ENCODE data around the gene DDAH1. TPM values are rescaled to one million over a fixed set of nuclear protein-coding genes. Genes with fewer than 3 reads are reported as not detected.

DDAH1 gene
- total RNA-seq, 1 experiment from 2014 or later = 65.9 TPM

DNA sequence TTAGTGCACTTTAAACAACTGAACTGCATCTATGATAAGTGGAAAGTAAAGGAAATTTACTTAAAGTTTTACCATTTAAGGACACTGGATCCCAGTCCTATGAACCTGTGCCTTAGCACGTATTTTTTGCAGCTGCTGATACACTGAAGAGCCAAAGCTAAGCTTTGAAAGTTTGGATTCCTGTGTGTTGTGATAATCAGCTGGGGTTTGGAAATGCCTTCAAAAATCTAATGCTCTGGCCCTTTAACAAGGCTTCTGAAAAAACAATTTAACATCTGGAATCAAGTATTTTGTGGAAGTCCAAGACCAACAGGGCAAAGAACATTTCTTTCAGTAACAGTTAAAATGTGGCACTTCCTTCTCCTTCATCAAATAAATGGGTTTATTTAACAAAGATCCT, 51.8 kb downstream of the DDAH1 start:
- H3K36me3 ChIP-seq (ENCODE audit: low read depth, low read length) = no peaks in the 10 kb centered on the region
- no peak for TF ChIP-seq EZH2phosphoT487 (IDR thresholded peaks at IDR 0.05; ENCODE audit: borderline replicate concordance, low read length)
- TF ChIP-seq EZH2 (IDR thresholded peaks at IDR 0.05; ENCODE audit: low read length, unreplicated experiment) = no peak
- TF ChIP-seq, protein P1, sequence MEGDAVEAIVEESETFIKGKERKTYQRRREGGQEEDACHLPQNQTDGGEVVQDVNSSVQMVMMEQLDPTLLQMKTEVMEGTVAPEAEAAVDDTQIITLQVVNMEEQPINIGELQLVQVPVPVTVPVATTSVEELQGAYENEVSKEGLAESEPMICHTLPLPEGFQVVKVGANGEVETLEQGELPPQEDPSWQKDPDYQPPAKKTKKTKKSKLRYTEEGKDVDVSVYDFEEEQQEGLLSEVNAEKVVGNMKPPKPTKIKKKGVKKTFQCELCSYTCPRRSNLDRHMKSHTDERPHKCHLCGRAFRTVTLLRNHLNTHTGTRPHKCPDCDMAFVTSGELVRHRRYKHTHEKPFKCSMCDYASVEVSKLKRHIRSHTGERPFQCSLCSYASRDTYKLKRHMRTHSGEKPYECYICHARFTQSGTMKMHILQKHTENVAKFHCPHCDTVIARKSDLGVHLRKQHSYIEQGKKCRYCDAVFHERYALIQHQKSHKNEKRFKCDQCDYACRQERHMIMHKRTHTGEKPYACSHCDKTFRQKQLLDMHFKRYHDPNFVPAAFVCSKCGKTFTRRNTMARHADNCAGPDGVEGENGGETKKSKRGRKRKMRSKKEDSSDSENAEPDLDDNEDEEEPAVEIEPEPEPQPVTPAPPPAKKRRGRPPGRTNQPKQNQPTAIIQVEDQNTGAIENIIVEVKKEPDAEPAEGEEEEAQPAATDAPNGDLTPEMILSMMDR (conservative IDR thresholded peaks at IDR 0.05; ENCODE audit: low read depth, low read length) = no peak
- H3K79me2 ChIP-seq (ENCODE audit: low read length) = peaks cover 63% of the 10 kb centered on the region
- no peaks in the 10 kb centered on the region for H3K9me3 ChIP-seq (ENCODE audit: low read length)
- BruUV-seq (replicated peaks) = no TSS peak
- ATAC-seq (no peak), DNase-seq (no peak)
- H3K9ac ChIP-seq (ENCODE audit: low read length) = no peak overlapping the region
- H3K4me2 ChIP-seq (ENCODE audit: low read length) = no peak overlapping the region
- H3K9me2 ChIP-seq (replicated peaks; ENCODE audit: low read length) = no peaks in the 10 kb centered on the region
- H3K4me1 ChIP-seq (ENCODE audit: insufficient read depth, low read length) = peaks cover 6% of the 10 kb centered on the region
- intact Hi-C loops (cut with micrococcal nuclease) = no loop called here
- POLR2A ChIA-PET (ENCODE audit: unreplicated experiment) = no interaction called here
- no peaks in the 10 kb centered on the region for H3F3A ChIP-seq (ENCODE audit: low read length, unreplicated experiment)
- H4K20me1 ChIP-seq (ENCODE audit: low read length) = no peaks in the 10 kb centered on the region
- H3K27me3 ChIP-seq (ENCODE audit: low read length) = no peaks in the 10 kb centered on the region
- CTCF ChIA-PET = no interaction called here
- no peak overlapping the region for H2AFZ ChIP-seq (ENCODE audit: low read length)
- H3K27ac ChIP-seq (ENCODE audit: low read length) = no peak overlapping the region
- no peak overlapping the region for H3K4me3 ChIP-seq (ENCODE audit: low read length)

DNA sequence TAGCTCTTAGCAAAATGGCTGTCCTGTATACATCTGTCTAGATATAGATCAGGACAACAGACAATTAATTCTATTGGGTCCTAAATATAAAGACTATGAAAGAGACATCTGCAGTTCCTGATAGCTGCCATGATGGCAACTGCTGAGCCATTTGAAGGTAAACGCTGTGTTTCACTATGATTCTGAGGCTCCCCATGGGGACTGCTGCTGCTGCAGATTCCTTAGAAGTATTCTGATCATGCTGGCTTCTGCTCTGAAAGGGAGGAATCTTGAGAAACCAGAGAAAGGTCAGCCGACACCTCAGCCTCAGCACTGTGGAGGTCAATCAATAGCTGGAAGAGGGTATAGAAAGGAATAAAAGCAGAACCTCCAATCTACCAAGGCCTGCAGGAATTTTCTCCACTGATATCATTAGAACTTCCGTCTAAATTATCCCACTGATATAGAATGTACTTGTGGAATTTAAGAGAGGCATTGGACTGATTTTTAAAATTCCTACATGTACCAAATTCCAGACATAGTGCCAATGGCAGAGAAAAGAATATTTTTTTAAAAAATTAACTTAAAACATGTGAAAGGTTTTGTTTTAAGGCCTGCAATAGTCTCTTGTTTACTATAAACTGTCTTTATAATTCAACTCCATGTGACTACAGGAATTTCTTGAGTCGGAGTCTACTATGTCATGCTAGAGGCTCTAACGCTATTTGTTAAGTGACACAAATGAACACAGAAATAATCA, 53.2 kb downstream of the DDAH1 start:
- CTCF ChIA-PET = no interaction called here
- no peak for TF ChIP-seq EZH2phosphoT487 (IDR thresholded peaks at IDR 0.05; ENCODE audit: borderline replicate concordance, low read length)
- TF ChIP-seq, protein P1 (conservative IDR thresholded peaks at IDR 0.05; ENCODE audit: low read depth, low read length) = no peak
- TF ChIP-seq EZH2 (IDR thresholded peaks at IDR 0.05; ENCODE audit: low read length, unreplicated experiment) = no peak
- intact Hi-C loops (cut with micrococcal nuclease) = no loop called here
- no peaks in the 10 kb centered on the region for H3K36me3 ChIP-seq (ENCODE audit: low read depth, low read length)
- H3K4me1 ChIP-seq (ENCODE audit: insufficient read depth, low read length) = peaks cover 18% of the 10 kb centered on the region
- no peaks in the 10 kb centered on the region for H3K27me3 ChIP-seq (ENCODE audit: low read length)
- no peaks in the 10 kb centered on the region for H3K9me2 ChIP-seq (replicated peaks; ENCODE audit: low read length)
- DNase-seq (no peak), ATAC-seq (no peak)
- no peaks in the 10 kb centered on the region for H4K20me1 ChIP-seq (ENCODE audit: low read length)
- no peak overlapping the region for H3K9ac ChIP-seq (ENCODE audit: low read length)
- no peak overlapping the region for H2AFZ ChIP-seq (ENCODE audit: low read length)
- no peaks in the 10 kb centered on the region for H3K9me3 ChIP-seq (ENCODE audit: low read length)
- POLR2A ChIA-PET (ENCODE audit: unreplicated experiment) = no interaction called here
- no peak overlapping the region for H3K4me3 ChIP-seq (ENCODE audit: low read length)
- no TSS peak for BruUV-seq (replicated peaks)
- H3F3A ChIP-seq (ENCODE audit: low read length, unreplicated experiment) = peaks cover 6% of the 10 kb centered on the region
- H3K4me2 ChIP-seq (ENCODE audit: low read length) = no peak overlapping the region
- no peak overlapping the region for H3K27ac ChIP-seq (ENCODE audit: low read length)
- H3K79me2 ChIP-seq (ENCODE audit: low read length) = peaks cover 51% of the 10 kb centered on the region

DNA sequence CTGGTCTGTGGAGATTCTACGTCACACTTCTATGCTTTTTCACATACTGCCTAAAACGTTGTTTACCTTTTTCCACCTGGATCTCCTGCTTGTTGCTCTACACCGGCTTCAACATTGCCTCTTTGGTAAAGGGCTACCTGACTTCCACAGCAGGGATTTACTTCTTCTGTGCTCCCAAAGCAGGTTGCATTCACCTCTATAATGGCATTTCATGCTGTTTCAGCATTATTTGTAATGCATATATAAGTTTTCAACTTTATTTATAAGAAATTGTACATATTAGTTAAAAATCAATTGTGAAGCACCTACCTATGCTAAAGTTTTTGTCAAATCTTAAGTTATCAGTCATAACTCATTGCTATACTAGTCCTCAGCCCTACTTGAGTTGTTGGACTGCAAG, 55.4 kb downstream of the DDAH1 start:
- H3K79me2 ChIP-seq (ENCODE audit: low read length) = peaks cover 62% of the 10 kb centered on the region
- ChIA-PET POLR2A (ENCODE audit: unreplicated experiment) (no interaction called here), CTCF (no interaction called here)

More for the DNA sequence above, 55.4 kb downstream of the DDAH1 start:
- no TSS peak for BruUV-seq (replicated peaks)
- H4K20me1 ChIP-seq (ENCODE audit: low read length) = no peaks in the 10 kb centered on the region
- no peak overlapping the region for H3K27ac ChIP-seq (ENCODE audit: low read length)
- H3K4me2 ChIP-seq (ENCODE audit: low read length) = no peak overlapping the region
- peaks cover 6% of the 10 kb centered on the region for H3F3A ChIP-seq (ENCODE audit: low read length, unreplicated experiment)
- H3K4me3 ChIP-seq (ENCODE audit: low read length) = no peak overlapping the region
- ATAC-seq (no peak), DNase-seq (no peak)
- no peak overlapping the region for H2AFZ ChIP-seq (ENCODE audit: low read length)
- H3K27me3 ChIP-seq (ENCODE audit: low read length) = no peaks in the 10 kb centered on the region
- H3K9me3 ChIP-seq (ENCODE audit: low read length) = no peaks in the 10 kb centered on the region
- no peaks in the 10 kb centered on the region for H3K9me2 ChIP-seq (replicated peaks; ENCODE audit: low read length)
- TF ChIP-seq, protein P1 (conservative IDR thresholded peaks at IDR 0.05; ENCODE audit: low read depth, low read length) = no peak
- TF ChIP-seq EZH2phosphoT487 (IDR thresholded peaks at IDR 0.05; ENCODE audit: borderline replicate concordance, low read length) (no peak), EZH2 (IDR thresholded peaks at IDR 0.05; ENCODE audit: low read length, unreplicated experiment) (no peak)
- peaks cover 18% of the 10 kb centered on the region for H3K4me1 ChIP-seq (ENCODE audit: insufficient read depth, low read length)
- H3K9ac ChIP-seq (ENCODE audit: low read length) = no peak overlapping the region
- no peaks in the 10 kb centered on the region for H3K36me3 ChIP-seq (ENCODE audit: low read depth, low read length)
- intact Hi-C loops (cut with micrococcal nuclease) = loop anchor here (5.0 kb wide), 2 partner anchors 53 to 93 kb away; no protein-coding TSS in a partner anchor

Data from PC-3 (cell line).